Fibroblast of lung (primary cell): ENCODE data around the gene FOXF2. TPM values are rescaled to one million over a fixed set of nuclear protein-coding genes. Genes with fewer than 3 reads are reported as not detected.

ENCODE experiments used
- DNase-seq, 2 donors: peaks; one replicate each; pipeline versions ENCODE4 v3.0.0 to v3.0.0-alpha.2; 2010; ENCODE audit warnings: low read depth in 2 of 2
- H2AFZ ChIP-seq: 2 replicates; pipeline ENCODE4 v1.5.1; 2012; ENCODE audit warnings: low read length, control low read depth, inconsistent platforms
- H3K27ac ChIP-seq: 2 replicates; pipeline ENCODE4 v1.5.1; 2011; ENCODE audit warnings: low read length, control low read depth; ENCODE audit not compliant: insufficient read depth
- H3K27me3 ChIP-seq: 2 replicates; pipeline ENCODE4 v1.5.1; 2011; ENCODE audit warnings: mild to moderate bottlenecking, low read length; ENCODE audit not compliant: control insufficient read depth, insufficient read depth
- H3K36me3 ChIP-seq: 2 replicates; pipeline ENCODE4 v1.5.1; 2011; ENCODE audit warnings: low read length; ENCODE audit not compliant: control insufficient read depth, insufficient read depth
- H3K4me1 ChIP-seq: 2 replicates; pipeline ENCODE4 v1.5.1; 2011; ENCODE audit warnings: low read length; ENCODE audit not compliant: control insufficient read depth, insufficient read depth; ENCODE audit errors: extremely low read depth
- H3K4me2 ChIP-seq: 2 replicates; pipeline ENCODE4 v1.5.1; 2011; ENCODE audit warnings: low read length, control low read depth; ENCODE audit not compliant: insufficient read depth; ENCODE audit errors: extremely low read depth
- H3K4me3 ChIP-seq, 4 experiments: fragments of 200-600 bp in 1 of 4; sonication (generic) in 1 of 4; replicated peaks in 1 of 4; 2 replicates each; pipeline ENCODE4 v1.5.1; 2011 to 2016; ENCODE audit warnings: low read length in 4 of 4, low read depth in 3 of 4, mild to moderate bottlenecking in 3 of 4, control low read depth in 2 of 4, inconsistent platforms in 1 of 4, mixed read lengths in 1 of 4; ENCODE audit not compliant: insufficient read depth in 1 of 4; ENCODE audit errors: control extremely low read depth in 1 of 4
- H3K79me2 ChIP-seq: 2 replicates; pipeline ENCODE4 v1.5.1; 2012; ENCODE audit warnings: mild to moderate bottlenecking, low read length, inconsistent platforms; ENCODE audit not compliant: control insufficient read depth, insufficient read depth
- H3K9ac ChIP-seq: 2 replicates; pipeline ENCODE4 v1.5.1; 2011; ENCODE audit warnings: mild to moderate bottlenecking, low read length, control low read depth; ENCODE audit not compliant: insufficient read depth
- H3K9me3 ChIP-seq: 2 replicates; pipeline ENCODE4 v1.5.1; 2012; ENCODE audit warnings: low read depth, low read length; ENCODE audit not compliant: control insufficient read depth, insufficient read depth
- H4K20me1 ChIP-seq: 2 replicates; pipeline ENCODE4 v1.5.1; 2011; ENCODE audit warnings: low read length; ENCODE audit not compliant: control insufficient read depth, insufficient read depth; ENCODE audit errors: extremely low read depth
- EZH2 ChIP-seq: IDR thresholded peaks from 2 replicates; pipeline ENCODE4 v1.5.1; 2012; ENCODE audit warnings: low read length, control low read depth, mild to moderate bottlenecking; ENCODE audit errors: missing control alignments
- polyA plus RNA-seq, 2 donors: library from polyadenylated mRNA; depleted of rRNA in 1 of 2; stranded (reverse) in 1 of 2; unstranded in 1 of 2; fragments of >200 nt; gene quantifications; 2 replicates each; pipeline ENCODE4 v1.2.1, GENCODE V29; 2011 to 2012; ENCODE audit warnings: missing spikeins in 1 of 2
- total RNA-seq: library from RNA; depleted of rRNA; stranded (reverse); fragments of >200 nt; gene quantifications from 2 replicates; pipeline ENCODE4 v1.2.1, GENCODE V29; 2014
- TF ChIP-seq, protein P1 (sequence below), 2 donors: IDR thresholded peaks in 1 of 2; conservative IDR thresholded peaks in 1 of 2; 1 replicate in 1 of 2; 2 replicates in 1 of 2; pipeline ENCODE4 v1.5.1; 2011 to 2012; ENCODE audit warnings: low read length in 2 of 2, control low read depth in 1 of 2, inconsistent platforms in 1 of 2, low read depth in 1 of 2, mild to moderate bottlenecking in 1 of 2

The FOXF2 gene
- total and polyA plus RNA-seq, 2 donors (not counting 1 experiment from before 2014, with no cell fraction given), result 32.9 to 42.5 TPM

DNA sequence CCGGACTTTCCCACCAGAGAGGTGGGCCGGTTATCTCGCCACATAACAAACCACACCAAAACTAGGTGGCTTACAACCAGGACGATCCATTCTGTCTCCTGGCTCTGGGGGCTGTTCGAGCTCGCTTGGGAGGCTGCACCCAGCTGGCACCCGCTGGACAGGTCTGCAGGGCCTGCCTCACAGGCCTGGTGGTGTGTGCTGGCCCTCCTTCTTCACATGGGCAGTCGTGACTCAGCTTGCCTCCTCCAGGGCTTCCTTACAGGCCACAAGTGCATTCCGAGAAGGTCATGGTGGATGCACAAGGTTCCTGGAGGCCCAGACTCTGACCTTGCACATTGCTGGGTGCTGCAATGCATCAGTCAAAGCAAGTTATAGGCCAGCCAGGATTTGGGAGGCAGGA lies 34.2 kb downstream of the FOXF2 start:
- H3K4me1 ChIP-seq, result peaks cover 3% of the 10 kb centered on the region

DNA sequence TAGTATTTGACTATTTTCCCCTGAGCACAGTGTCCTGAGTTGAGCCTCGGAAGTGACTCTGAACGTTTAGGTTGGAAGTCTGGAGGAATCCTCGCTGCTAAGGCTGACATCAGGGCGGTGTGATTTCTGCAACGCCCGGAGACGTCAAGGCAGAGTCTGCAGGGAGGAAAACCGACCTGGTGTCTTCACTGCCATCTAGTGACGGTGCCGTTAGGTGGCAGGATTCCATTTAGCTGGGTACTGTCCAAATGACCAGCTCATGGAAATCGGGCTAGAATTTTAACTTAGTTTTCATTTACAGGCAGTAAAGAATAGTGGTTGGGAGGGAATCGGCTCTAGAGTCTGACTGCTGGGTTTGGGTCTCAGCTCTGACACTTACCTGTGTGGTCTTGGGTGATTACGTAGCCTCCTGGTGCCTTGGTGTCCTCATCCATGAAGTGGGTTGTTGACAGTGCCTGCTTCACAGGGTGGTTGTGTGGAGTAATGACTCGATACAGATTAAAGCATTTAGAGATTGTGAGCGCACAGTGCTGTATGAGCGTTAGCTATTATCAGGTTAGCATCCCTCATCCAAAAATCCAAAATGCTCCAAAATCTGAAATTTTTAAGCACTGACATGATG lies 35.0 kb downstream of the FOXF2 start:
- no peaks in the 10 kb centered on the region for H4K20me1 ChIP-seq
- H3K4me2 ChIP-seq, result peak overlapping the region; percentile 0
- DNase-seq, result peak; percentile 43 to 83
- H3K27ac ChIP-seq, result no peak overlapping the region
- H3K4me1 ChIP-seq, result peaks cover 3% of the 10 kb centered on the region
- no peaks in the 10 kb centered on the region for H3K9me3 ChIP-seq
- no peaks in the 10 kb centered on the region for H3K27me3 ChIP-seq
- no peaks in the 10 kb centered on the region for H3K79me2 ChIP-seq
- TF ChIP-seq, protein P1, sequence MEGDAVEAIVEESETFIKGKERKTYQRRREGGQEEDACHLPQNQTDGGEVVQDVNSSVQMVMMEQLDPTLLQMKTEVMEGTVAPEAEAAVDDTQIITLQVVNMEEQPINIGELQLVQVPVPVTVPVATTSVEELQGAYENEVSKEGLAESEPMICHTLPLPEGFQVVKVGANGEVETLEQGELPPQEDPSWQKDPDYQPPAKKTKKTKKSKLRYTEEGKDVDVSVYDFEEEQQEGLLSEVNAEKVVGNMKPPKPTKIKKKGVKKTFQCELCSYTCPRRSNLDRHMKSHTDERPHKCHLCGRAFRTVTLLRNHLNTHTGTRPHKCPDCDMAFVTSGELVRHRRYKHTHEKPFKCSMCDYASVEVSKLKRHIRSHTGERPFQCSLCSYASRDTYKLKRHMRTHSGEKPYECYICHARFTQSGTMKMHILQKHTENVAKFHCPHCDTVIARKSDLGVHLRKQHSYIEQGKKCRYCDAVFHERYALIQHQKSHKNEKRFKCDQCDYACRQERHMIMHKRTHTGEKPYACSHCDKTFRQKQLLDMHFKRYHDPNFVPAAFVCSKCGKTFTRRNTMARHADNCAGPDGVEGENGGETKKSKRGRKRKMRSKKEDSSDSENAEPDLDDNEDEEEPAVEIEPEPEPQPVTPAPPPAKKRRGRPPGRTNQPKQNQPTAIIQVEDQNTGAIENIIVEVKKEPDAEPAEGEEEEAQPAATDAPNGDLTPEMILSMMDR (conservative IDR thresholded peaks at IDR 0.05 in 1 of 2, IDR thresholded peaks at IDR 0.05 in 1 of 2; ENCODE audit: low read depth in 1 of 2, low read length in 2 of 2), result peak; percentile 74 to 78
- no peak for TF ChIP-seq EZH2
- no peaks in the 10 kb centered on the region for H3K36me3 ChIP-seq
- no peak overlapping the region for H3K4me3 ChIP-seq
- no peak overlapping the region for H2AFZ ChIP-seq
- H3K9ac ChIP-seq, result no peak overlapping the region

More for the DNA sequence above, 34.2 kb downstream of the FOXF2 start:
- H3K4me3 ChIP-seq, result no peak overlapping the region
- H3K9me3 ChIP-seq, result no peaks in the 10 kb centered on the region
- no peak for TF ChIP-seq EZH2
- TF ChIP-seq, protein P1 (conservative IDR thresholded peaks at IDR 0.05 in 1 of 2, IDR thresholded peaks at IDR 0.05 in 1 of 2; ENCODE audit: low read depth in 1 of 2, low read length in 2 of 2), result no peak
- no peak for DNase-seq
- H3K27me3 ChIP-seq, result no peaks in the 10 kb centered on the region
- no peaks in the 10 kb centered on the region for H4K20me1 ChIP-seq
- H3K27ac ChIP-seq, result no peak overlapping the region
- no peaks in the 10 kb centered on the region for H3K79me2 ChIP-seq
- H3K9ac ChIP-seq, result no peak overlapping the region
- no peak overlapping the region for H3K4me2 ChIP-seq
- H2AFZ ChIP-seq, result no peak overlapping the region
- no peaks in the 10 kb centered on the region for H3K36me3 ChIP-seq

DNA sequence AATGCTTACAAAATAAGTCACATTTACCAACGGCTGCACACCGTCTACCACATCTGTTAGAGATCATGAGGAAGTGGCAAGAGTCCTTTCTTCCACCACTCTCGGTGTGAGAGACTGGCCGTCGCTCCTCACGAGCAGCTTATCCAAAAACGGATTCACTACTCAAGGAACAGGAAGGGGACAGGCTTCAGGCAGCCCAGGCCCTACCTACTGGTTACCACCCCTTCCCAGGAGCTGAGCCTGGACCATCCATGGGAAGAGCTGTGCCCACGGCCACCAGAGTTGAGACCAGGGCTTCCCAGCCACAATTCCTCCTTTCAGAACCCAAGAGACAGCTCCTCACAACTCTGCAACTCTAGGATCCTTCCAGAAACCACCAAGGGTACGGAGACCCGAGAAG lies 37.0 kb downstream of the FOXF2 start:
- Histone ChIP-seq H3K4me1 (peaks cover 3% of the 10 kb centered on the region), H3K79me2 (no peaks in the 10 kb centered on the region), H3K36me3 (no peaks in the 10 kb centered on the region), H3K4me3 (no peak overlapping the region), H3K9ac (no peak overlapping the region), H3K27ac (no peak overlapping the region), H3K9me3 (no peaks in the 10 kb centered on the region), H4K20me1 (no peaks in the 10 kb centered on the region), H3K27me3 (no peaks in the 10 kb centered on the region), H3K4me2 (no peak overlapping the region), H2AFZ (no peak overlapping the region)
- TF ChIP-seq, protein P1 (conservative IDR thresholded peaks at IDR 0.05 in 1 of 2, IDR thresholded peaks at IDR 0.05 in 1 of 2; ENCODE audit: low read depth in 1 of 2, low read length in 2 of 2), result no peak
- TF ChIP-seq EZH2, result no peak
- no peak for DNase-seq
